ENCODE data around the gene CHMP4B. TPM values are rescaled to one million over a fixed set of nuclear protein-coding genes. Genes with fewer than 3 reads are reported as not detected.

Gene CHMP4B
- total RNA-seq, 1 donor from 2014 or later: 59.2 TPM

DNA sequence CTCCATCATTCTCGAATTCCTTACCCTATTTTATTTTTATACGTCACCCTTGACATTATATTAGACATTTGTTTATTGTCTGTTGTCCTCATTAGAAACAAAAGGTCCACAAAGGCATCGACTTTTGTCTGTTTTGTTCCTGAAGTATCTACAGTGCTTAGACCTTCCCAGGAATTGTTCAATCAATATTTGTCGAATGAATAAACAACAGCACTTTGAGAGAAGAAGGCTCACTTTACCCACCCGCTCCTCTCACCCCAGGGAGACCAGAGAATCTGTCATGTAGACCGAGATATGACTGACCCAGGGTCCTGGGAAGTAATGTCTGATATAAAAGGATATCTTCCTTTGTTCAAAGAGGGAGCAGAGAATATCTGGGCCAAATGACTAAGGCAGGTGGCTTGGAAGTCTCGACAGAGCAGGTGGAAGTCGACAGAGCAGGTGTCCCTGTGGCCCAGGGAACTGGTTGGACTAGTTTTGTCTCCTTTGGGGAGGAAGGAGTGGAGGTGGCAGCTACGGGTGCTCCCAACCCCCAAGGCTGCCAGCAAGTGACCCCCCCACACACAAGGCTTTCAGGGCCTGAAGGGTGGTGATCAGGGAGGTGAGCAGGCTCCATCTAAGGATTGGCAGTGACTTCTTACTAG lies 14.8 kb upstream of the CHMP4B start:
- Histone ChIP-seq H3K4me3 (ENCODE audit: low read depth, low read length) (no peak overlapping the region), H3K36me3 (ENCODE audit: control insufficient read depth, insufficient read depth, low read length) (no peaks in the 10 kb centered on the region), H3K27me3 (ENCODE audit: control insufficient read depth, insufficient read depth, low read length) (no peaks in the 10 kb centered on the region)
- TF ChIP-seq, protein P1, sequence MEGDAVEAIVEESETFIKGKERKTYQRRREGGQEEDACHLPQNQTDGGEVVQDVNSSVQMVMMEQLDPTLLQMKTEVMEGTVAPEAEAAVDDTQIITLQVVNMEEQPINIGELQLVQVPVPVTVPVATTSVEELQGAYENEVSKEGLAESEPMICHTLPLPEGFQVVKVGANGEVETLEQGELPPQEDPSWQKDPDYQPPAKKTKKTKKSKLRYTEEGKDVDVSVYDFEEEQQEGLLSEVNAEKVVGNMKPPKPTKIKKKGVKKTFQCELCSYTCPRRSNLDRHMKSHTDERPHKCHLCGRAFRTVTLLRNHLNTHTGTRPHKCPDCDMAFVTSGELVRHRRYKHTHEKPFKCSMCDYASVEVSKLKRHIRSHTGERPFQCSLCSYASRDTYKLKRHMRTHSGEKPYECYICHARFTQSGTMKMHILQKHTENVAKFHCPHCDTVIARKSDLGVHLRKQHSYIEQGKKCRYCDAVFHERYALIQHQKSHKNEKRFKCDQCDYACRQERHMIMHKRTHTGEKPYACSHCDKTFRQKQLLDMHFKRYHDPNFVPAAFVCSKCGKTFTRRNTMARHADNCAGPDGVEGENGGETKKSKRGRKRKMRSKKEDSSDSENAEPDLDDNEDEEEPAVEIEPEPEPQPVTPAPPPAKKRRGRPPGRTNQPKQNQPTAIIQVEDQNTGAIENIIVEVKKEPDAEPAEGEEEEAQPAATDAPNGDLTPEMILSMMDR (IDR thresholded peaks at IDR 0.05; ENCODE audit: insufficient read depth, low read length, poor library complexity, severe bottlenecking): no peak
- no peak for DNase-seq (ENCODE audit: low read depth)

DNA sequence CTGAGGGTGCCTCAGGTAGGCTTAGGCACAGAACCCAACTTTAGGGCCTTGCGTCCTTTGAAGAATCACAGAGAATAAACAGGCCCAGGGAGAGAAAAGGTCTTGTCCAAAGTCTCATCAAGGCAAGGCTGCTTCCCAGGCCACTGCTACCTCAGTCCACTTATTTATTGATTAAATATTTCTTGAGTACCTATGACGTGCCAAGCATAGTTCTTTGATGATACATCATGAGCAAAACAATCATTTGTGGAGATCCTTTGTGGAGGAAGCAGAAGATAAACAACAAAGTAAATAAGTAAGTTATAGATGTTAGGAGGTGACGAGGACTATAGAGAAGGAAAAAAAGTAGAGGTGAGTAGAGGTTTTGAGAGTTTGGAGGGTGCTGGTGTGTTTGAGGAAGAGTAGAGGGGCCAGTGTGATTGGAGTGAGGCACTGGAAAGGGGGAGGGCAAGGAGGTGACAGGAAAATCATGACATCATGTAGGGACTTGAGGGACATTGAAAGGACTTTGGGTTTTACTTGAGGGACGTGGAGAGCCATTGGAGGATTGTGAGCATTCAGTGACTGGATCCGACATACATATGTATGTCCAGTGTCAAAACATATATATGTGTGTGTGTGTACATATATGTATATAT lies 14.1 kb upstream of the CHMP4B start:
- DNase-seq (ENCODE audit: low read depth): no peak
- no peak overlapping the region for H3K4me3 ChIP-seq (ENCODE audit: low read depth, low read length)
- H3K27me3 ChIP-seq (ENCODE audit: control insufficient read depth, insufficient read depth, low read length): no peaks in the 10 kb centered on the region
- TF ChIP-seq, protein P1 (IDR thresholded peaks at IDR 0.05; ENCODE audit: insufficient read depth, low read length, poor library complexity, severe bottlenecking): no peak
- no peaks in the 10 kb centered on the region for H3K36me3 ChIP-seq (ENCODE audit: control insufficient read depth, insufficient read depth, low read length)

- Histone ChIP-seq H3K27me3 (ENCODE audit: control insufficient read depth, insufficient read depth, low read length) (no peaks in the 10 kb centered on the region), H3K36me3 (ENCODE audit: control insufficient read depth, insufficient read depth, low read length) (no peaks in the 10 kb centered on the region), H3K4me3 (ENCODE audit: low read depth, low read length) (no peak overlapping the region)
- no peak for DNase-seq (ENCODE audit: low read depth)
- TF ChIP-seq, protein P1 (IDR thresholded peaks at IDR 0.05; ENCODE audit: insufficient read depth, low read length, poor library complexity, severe bottlenecking): no peak
Measured at GRCh38 chr20:33798444-33798843, 12.7 kb upstream of the CHMP4B start.

- H3K27me3 ChIP-seq (ENCODE audit: control insufficient read depth, insufficient read depth, low read length): no peaks in the 10 kb centered on the region
- H3K36me3 ChIP-seq (ENCODE audit: control insufficient read depth, insufficient read depth, low read length): no peaks in the 10 kb centered on the region
- TF ChIP-seq, protein P1 (IDR thresholded peaks at IDR 0.05; ENCODE audit: insufficient read depth, low read length, poor library complexity, severe bottlenecking): no peak
- no peak for DNase-seq (ENCODE audit: low read depth)
- H3K4me3 ChIP-seq (ENCODE audit: low read depth, low read length): no peak overlapping the region
Measured at GRCh38 chr20:33803921-33804337, 7.2 kb upstream of the CHMP4B start.

DNA sequence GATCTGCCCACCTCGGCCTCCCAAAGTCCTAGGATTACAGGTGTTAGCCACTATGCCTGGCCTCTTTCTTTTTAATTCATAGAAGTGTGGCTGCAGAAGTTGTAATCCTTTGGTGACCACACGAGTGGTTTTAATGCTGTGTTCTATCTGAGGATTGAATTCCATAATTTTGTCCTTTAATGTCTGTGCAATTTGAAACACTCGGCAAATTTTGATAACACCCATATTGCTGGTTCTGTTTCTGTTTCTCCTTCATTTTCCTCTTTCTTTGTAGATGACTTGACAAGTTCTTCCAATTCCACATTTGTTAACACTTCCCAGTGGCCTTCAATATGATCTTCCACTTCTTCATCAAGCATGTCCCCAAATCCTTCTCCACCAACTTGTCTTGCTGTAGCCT lies 2.8 kb upstream of the CHMP4B start:
- Histone ChIP-seq H3K36me3 (ENCODE audit: control insufficient read depth, insufficient read depth, low read length) (no peaks in the 10 kb centered on the region), H3K4me3 (ENCODE audit: low read depth, low read length) (no peak overlapping the region), H3K27me3 (ENCODE audit: control insufficient read depth, insufficient read depth, low read length) (no peaks in the 10 kb centered on the region)
- TF ChIP-seq, protein P1 (IDR thresholded peaks at IDR 0.05; ENCODE audit: insufficient read depth, low read length, poor library complexity, severe bottlenecking): no peak
- no peak for DNase-seq (ENCODE audit: low read depth)

DNA sequence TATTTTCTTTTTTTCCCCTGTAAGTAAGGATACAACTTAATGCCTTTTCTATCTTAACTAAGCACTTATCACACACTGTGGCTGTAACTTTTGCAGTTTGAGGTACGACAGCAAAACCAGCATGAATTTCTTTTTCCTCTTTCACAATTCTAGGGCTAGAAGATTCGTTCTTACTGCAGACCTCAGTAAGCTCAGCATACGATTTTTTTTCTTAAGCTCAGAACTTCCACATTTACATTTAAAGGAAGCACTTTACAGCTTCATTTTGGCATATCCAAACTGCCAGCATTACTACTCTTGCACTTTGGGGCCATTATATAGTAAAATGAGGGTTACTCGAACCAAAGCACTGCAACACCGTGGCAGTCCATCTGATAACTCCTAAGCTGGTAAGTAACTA lies 889 bp upstream of the CHMP4B start:
- TF ChIP-seq, protein P1 (IDR thresholded peaks at IDR 0.05; ENCODE audit: insufficient read depth, low read length, poor library complexity, severe bottlenecking): no peak
- Histone ChIP-seq H3K4me3 (ENCODE audit: low read depth, low read length) (no peak overlapping the region), H3K27me3 (ENCODE audit: control insufficient read depth, insufficient read depth, low read length) (no peaks in the 10 kb centered on the region), H3K36me3 (ENCODE audit: control insufficient read depth, insufficient read depth, low read length) (no peaks in the 10 kb centered on the region)
- DNase-seq (ENCODE audit: low read depth): no peak

Measured in kidney epithelial cell (primary cell).